ENCODE results near the gene ITPR3. TPM values are rescaled to one million over a fixed set of nuclear protein-coding genes. Genes with fewer than 3 reads are reported as not detected.
A peak's percentile ranks its signal among the peaks of the same experiment; 100 is the strongest.

ITPR3 gene
- polyA plus RNA-seq, 1 of the 3 experiments (the other 2 are of a cell fraction): 8.1 TPM

- CTCF ChIA-PET: interaction anchor here (0.7 to 2.9 kb wide), 3 partner anchors 18 to 157 kb away, joined by 3 to 17 read pairs (median 3); no protein-coding TSS in a partner anchor
- Histone ChIP-seq H3K27ac (ENCODE audit: low read depth in 2 of 2, low read length in 1 of 2) (no peak overlapping the region), H3K27me3 (ENCODE audit: insufficient read depth) (no peaks in the 10 kb centered on the region), H3K4me1 (ENCODE audit: control insufficient read depth in 1 of 2, insufficient read depth in 2 of 2, low read depth in 1 of 2, low read length in 1 of 2) (peaks cover 6 to 36% of the 10 kb centered on the region in 2 experiments; a peak in 2 of 4 replicates), H3K4me3 (ENCODE audit: low read depth in 2 of 2, low read length in 1 of 2) (no peak overlapping the region), H3K9me3 (no peaks in the 10 kb centered on the region), H3K79me2 (ENCODE audit: insufficient read depth) (no peaks in the 10 kb centered on the region), H3K9ac (no peak overlapping the region), H2AFZ (ENCODE audit: low read depth) (no peak overlapping the region), H3F3A (replicated peaks; ENCODE audit: insufficient read depth) (no peaks in the 10 kb centered on the region), H4K20me1 (ENCODE audit: insufficient read depth) (no peaks in the 10 kb centered on the region), H3K9me2 (no peaks in the 10 kb centered on the region), H3K4me2 (no peak overlapping the region), H3K36me3 (replicated peaks in 1 of 2; ENCODE audit: control insufficient read depth in 1 of 2, insufficient read depth in 2 of 2, low read length in 1 of 2) (no peaks in the 10 kb centered on the region)
- POLR2A ChIA-PET: no interaction called here
- TF ChIP-seq, protein P1, sequence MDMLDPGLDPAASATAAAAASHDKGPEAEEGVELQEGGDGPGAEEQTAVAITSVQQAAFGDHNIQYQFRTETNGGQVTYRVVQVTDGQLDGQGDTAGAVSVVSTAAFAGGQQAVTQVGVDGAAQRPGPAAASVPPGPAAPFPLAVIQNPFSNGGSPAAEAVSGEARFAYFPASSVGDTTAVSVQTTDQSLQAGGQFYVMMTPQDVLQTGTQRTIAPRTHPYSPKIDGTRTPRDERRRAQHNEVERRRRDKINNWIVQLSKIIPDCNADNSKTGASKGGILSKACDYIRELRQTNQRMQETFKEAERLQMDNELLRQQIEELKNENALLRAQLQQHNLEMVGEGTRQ (IDR thresholded peaks at IDR 0.05; ENCODE audit: borderline replicate concordance, low read depth, low read length): no peak
- TF ChIP-seq TEAD4 (IDR thresholded peaks at IDR 0.05; ENCODE audit: borderline replicate concordance, insufficient read depth): no peak
- no peak for DNase-seq
- WGBS (ENCODE audit: low lambda C conversion rate): 84% methylated on average over 4 of the region's 4 CpGs
These were observed 15.9 kb upstream of the ITPR3 start for GRCh38 chr6:33604941-33605854.

GRCh38 chr6:33606642-33607041, 14.5 kb upstream of the ITPR3 start:
- CTCF ChIA-PET: interaction anchor here (1.1 to 4.1 kb wide), 9 partner anchors 11 to 95 kb away, joined by 3 to 31 read pairs (median 11); no protein-coding TSS in a partner anchor
- H3K4me2 ChIP-seq: no peak overlapping the region
- no peak for TF ChIP-seq RCOR1 (IDR thresholded peaks at IDR 0.05; ENCODE audit: low read length)
- no peak for TF ChIP-seq POLR2AphosphoS5 (IDR thresholded peaks at IDR 0.05; ENCODE audit: low read depth, low read length)
- TF ChIP-seq CTCF (IDR thresholded peaks at IDR 0.05): no peak
- TF ChIP-seq EZH2phosphoT487 (IDR thresholded peaks at IDR 0.05; ENCODE audit: borderline replicate concordance, low read depth): no peak
- no peak for TF ChIP-seq REST (IDR thresholded peaks at IDR 0.05; ENCODE audit: low read depth, low read length)
- no peak for TF ChIP-seq FOXJ3 (CRISPR knock-in tag; IDR thresholded peaks at IDR 0.05)
- no peak for TF ChIP-seq IRF3 (IDR thresholded peaks at IDR 0.05; ENCODE audit: low read depth, low read length)
- TF ChIP-seq ZBTB33 (IDR thresholded peaks at IDR 0.05; ENCODE audit: borderline replicate concordance, low read depth): no peak
- no peak for TF ChIP-seq TEAD4 (IDR thresholded peaks at IDR 0.05; ENCODE audit: borderline replicate concordance, insufficient read depth)
- TF ChIP-seq TCF12 (IDR thresholded peaks at IDR 0.05): no peak
- TF ChIP-seq RXRA (IDR thresholded peaks at IDR 0.05; ENCODE audit: borderline replicate concordance, low read depth): no peak
- TF ChIP-seq EP300 (IDR thresholded peaks at IDR 0.05; ENCODE audit: borderline replicate concordance in 1 of 2, low read depth in 1 of 2, low read length in 1 of 2): no peak
- no peak for TF ChIP-seq GABPA (IDR thresholded peaks at IDR 0.05; ENCODE audit: low read depth)

More at GRCh38 chr6:33606642-33607041, 14.5 kb upstream of the ITPR3 start:
- Histone ChIP-seq H3K79me2 (ENCODE audit: insufficient read depth) (no peaks in the 10 kb centered on the region), H4K20me1 (ENCODE audit: insufficient read depth) (no peaks in the 10 kb centered on the region), H2AFZ (ENCODE audit: low read depth) (no peak overlapping the region), H3K4me3 (ENCODE audit: low read depth in 2 of 2, low read length in 1 of 2) (no peak overlapping the region), H3K9me3 (no peaks in the 10 kb centered on the region), H3K27me3 (ENCODE audit: insufficient read depth) (no peaks in the 10 kb centered on the region), H3K4me1 (ENCODE audit: control insufficient read depth in 1 of 2, insufficient read depth in 2 of 2, low read depth in 1 of 2, low read length in 1 of 2) (peaks cover 9 to 50% of the 10 kb centered on the region in 2 experiments; a peak in 2 of 4 replicates), H3K9ac (no peak overlapping the region), H3K36me3 (replicated peaks in 1 of 2; ENCODE audit: control insufficient read depth in 1 of 2, insufficient read depth in 2 of 2, low read length in 1 of 2) (no peaks in the 10 kb centered on the region), H3K27ac (ENCODE audit: low read depth in 2 of 2, low read length in 1 of 2) (peak overlapping the region in 1 of 2 experiments; percentile 77; a peak in 1 of 4 replicates), H3K9me2 (no peaks in the 10 kb centered on the region), H3F3A (replicated peaks; ENCODE audit: insufficient read depth) (no peaks in the 10 kb centered on the region)
- POLR2A ChIA-PET: interaction anchor here (0.8 to 1.9 kb wide), 2 partner anchors 12 to 15 kb away, joined by 3 to 11 read pairs; partner anchors contain the start of gene ITPR3
- DNase-seq: no peak
- WGBS (ENCODE audit: low lambda C conversion rate): 95% methylated on average over 2 of the region's 2 CpGs
